AG04449 (cell line): ENCODE results near the gene HMGCL.
"Not testable (repeated sequence)": the region's sequence is repeated elsewhere in the genome, so short reads cannot be mapped to it uniquely, and the experiment has no call there.

ENCODE experiments used
- CTCF ChIA-PET: fragments of 350-600 bp; formaldehyde crosslinking; extraction: SDS; loops from one replicate; lab custom pipeline; 2021; ENCODE audit warnings: antibody characterized with exemption; lab: Yijun Ruan, JAX
- POLR2A ChIA-PET: fragments of 400-600, 350-600 bp; formaldehyde crosslinking; extraction: SDS; loops from one replicate; lab custom pipeline; 2020; ENCODE audit warnings: antibody characterized with exemption, inconsistent platforms; lab: Yijun Ruan, JAX
- DNase-seq: peaks from one replicate; pipeline ENCODE4 v3.0.0-alpha.2; 2010; ENCODE audit warnings: low read depth, low spot score
- H3K4me3 ChIP-seq: 2 replicates; pipeline ENCODE4 v1.5.1; 2011; ENCODE audit warnings: low read depth, mild to moderate bottlenecking, control low read depth, low read length
- TF ChIP-seq, protein P1 (sequence below): IDR thresholded peaks from one replicate; pipeline ENCODE4 v1.5.1; 2011; ENCODE audit warnings: mild to moderate bottlenecking, moderate library complexity, low read length, control low read depth, inconsistent platforms; ENCODE audit not compliant: insufficient read depth; ENCODE audit errors: missing control alignments

HMGCL gene

DNA sequence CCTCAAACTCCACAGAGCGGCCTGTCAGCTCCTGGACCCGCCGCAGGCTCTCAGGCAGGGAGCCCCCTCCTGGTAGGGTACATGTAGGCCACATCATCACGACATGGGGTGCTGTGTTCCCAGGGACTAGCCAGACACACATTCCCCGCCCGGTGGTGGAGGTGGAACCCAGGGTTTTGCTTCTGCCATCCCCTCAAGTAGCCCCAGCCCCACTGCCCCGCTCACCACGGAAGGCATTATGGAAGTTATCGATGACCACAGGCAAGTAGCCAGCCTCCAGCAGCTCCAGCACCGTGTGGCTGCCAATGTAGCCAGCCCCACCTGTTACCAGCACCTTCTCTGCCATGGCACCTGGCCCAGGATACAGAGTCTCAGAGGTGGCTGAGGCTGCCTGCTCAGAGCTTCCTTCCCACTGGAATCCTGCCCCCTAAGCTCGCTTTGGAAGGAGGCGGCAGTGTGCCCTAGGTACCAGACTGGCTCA lies 26.5 kb downstream of the HMGCL start:
- POLR2A ChIA-PET: interaction anchor here (1.1 to 2.7 kb wide), 3 partner anchors 19 to 248 kb away, joined by 3 to 10 read pairs (median 6); partner anchors contain the start of gene HMGCL
- DNase-seq: no peak
- TF ChIP-seq, protein P1, sequence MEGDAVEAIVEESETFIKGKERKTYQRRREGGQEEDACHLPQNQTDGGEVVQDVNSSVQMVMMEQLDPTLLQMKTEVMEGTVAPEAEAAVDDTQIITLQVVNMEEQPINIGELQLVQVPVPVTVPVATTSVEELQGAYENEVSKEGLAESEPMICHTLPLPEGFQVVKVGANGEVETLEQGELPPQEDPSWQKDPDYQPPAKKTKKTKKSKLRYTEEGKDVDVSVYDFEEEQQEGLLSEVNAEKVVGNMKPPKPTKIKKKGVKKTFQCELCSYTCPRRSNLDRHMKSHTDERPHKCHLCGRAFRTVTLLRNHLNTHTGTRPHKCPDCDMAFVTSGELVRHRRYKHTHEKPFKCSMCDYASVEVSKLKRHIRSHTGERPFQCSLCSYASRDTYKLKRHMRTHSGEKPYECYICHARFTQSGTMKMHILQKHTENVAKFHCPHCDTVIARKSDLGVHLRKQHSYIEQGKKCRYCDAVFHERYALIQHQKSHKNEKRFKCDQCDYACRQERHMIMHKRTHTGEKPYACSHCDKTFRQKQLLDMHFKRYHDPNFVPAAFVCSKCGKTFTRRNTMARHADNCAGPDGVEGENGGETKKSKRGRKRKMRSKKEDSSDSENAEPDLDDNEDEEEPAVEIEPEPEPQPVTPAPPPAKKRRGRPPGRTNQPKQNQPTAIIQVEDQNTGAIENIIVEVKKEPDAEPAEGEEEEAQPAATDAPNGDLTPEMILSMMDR: no peak
- CTCF ChIA-PET: interaction anchor here (0.8 to 1.4 kb wide), 6 partner anchors 9 to 27 kb away, joined by 3 to 6 read pairs (median 3); no protein-coding TSS in a partner anchor
- peak overlapping the region; percentile 85; the same call in 1 of the 2 replicates for H3K4me3 ChIP-seq

DNA sequence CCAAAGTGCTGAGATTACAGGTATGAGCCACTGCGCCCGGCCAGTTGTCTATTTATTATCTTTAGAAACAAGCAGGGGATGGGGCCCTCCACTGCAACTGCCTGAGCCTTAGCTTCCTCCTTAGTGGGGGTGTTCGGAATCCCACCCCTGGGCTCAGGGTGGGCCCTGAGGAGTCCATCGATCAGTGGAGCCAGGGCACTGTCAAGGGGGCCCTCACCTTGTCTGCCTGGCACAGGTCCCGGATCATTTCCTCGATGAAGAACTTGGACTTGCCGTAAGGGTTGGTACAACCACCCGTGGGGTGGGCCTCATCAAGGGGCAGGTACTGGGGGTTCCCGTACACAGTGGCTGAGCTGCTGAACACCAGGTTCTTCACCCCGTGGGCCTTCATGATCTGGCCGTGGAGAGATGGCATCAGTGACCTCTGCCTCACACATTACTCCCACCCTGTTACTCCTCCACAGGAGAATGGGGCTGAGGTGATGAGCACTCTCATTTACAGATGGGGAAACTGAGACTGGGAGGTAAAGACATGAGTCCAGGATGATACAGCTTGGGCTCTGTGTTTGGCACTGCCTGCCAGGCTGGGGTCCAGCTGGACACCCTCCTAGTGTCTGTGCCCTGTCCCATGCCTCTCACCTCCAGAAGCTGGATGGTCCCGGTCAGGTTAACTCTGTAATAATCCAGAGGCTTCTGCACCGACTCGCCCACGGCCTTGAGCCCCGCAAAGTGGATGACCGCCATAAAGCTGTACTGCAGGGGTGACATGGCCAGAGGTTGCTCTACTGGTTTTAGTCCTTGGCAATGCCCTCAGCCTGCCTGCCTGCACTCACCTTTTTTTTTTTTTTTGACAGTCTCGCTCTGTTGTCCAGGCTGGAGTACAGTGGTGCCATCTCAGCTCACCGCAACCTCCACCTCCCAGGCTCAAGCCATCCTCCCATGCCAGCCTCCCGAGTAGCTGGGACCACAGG lies 27.5 kb downstream of the HMGCL start:
- ChIA-PET POLR2A (interaction anchor here (0.6 kb wide), 1 partner anchor 752 kb away, joined by 4 read pairs; no protein-coding TSS in a partner anchor), CTCF (interaction anchor here (0.8 to 1.5 kb wide), 5 partner anchors 10 to 26 kb away, joined by 3 to 6 read pairs (median 3); no protein-coding TSS in a partner anchor)
- H3K4me3 ChIP-seq: no peak overlapping the region
- DNase-seq: no peak
- TF ChIP-seq, protein P1: no peak

DNA sequence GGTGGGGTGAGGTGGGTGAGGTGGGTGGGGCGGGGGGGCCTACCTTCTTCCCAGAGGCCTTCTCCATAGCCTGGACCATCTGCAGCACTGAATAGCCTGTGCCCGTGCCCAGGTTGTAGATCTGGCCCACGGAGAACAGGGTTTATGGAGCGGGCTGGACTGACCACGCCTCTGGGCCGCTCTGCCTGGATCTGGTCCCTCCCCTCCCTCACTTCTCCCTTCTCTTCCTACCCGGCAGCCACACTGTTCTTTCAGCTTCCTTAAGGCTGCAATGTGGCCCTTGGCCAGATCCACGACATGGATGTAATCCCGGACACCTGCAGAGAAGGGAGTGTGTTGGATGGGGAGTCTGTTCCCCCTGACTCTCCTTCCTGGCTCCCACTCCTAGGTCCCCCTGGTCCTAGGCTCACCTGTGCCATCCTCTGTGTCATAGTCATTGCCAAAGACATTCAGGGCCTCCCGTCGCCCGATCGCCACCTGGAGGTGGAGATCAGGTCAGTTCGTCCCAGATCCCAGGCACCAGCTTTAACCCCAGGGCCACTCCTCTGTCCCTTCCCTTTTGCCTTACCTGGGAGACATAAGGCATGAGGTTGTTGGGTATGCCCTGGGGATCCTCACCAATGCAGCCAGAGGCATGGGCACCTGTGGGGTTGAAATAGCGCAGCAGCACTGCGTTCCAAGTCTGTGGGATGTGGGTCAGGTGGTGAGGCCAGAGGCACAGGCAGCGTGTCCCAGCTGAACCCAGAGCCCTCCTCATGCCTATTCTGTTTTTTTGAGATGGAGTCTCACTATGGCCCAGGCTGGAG lies 28.6 kb downstream of the HMGCL start:
- ChIA-PET CTCF (interaction anchor here (1.5 kb wide), 2 partner anchors 10 to 17 kb away, joined by 4 to 6 read pairs; no protein-coding TSS in a partner anchor), POLR2A (no interaction called here)
- no peak overlapping the region for H3K4me3 ChIP-seq
- no peak for DNase-seq
- TF ChIP-seq, protein P1: no peak

DNA sequence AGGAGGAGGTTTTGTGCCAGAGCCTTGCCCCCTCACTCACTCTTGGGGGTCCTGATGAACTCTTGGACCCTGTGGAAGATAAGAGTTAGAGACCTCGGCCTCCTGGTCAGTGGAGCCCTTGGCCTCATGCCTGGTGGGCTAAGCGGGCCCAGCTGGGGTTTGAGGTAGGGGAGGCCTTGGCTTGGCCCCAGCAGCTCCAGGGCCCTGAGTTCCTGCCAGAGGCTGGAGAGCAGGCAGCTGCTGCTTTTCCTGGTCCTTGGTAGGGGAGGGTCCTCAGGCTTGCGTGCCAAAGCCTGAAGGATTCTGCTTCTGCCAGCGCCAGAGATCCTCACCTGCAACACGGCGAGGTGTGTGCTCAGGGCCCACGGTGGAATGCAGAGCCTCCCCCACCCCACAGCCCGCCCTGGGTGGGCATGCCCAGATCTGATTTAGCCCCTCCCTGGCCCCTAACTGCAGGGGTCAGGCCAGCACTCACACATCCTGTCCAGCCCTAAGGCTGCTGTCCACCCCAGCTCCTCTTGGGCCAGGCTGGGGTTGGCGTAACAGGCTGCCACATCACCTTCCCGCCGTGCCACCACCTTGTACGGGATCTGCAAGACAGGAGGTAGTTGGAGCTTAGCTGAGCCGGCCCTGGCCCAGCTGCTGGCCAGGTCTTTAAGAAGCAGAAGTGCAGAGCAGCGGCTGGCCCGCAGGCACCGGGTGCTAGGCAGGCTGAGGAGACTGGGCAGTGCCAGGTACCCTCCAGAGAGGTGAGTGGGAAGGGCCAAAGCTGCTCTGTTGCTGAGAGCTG lies 29.4 kb downstream of the HMGCL start:
- CTCF ChIA-PET: interaction anchor here (0.7 to 1.5 kb wide), 3 partner anchors 11 to 24 kb away, joined by 3 to 4 read pairs (median 3); no protein-coding TSS in a partner anchor
- TF ChIP-seq, protein P1: no peak
- POLR2A ChIA-PET: no interaction called here
- H3K4me3 ChIP-seq: no peak overlapping the region
- no peak for DNase-seq

DNA sequence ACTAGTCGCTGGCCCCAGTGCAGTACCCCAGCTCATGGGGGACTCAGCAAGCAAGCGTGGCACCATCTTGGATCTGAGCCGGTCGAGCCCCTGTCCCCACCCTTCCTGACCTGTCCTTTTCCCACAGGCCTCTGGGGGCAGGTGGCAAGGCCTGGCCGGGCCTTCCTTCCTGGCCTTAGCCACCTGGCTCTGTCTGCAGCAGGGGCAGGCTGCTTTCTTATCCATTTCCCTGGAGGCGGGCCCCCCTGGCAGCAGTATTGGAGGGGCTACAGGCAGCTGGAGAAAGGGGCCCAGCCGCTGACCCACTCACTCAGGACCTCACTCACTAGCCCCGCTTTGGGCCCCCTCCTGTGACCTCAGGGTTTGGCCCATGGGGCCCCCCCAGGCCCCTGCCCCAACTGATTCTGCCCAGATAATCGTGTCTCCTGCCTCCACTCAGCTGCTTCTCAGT lies 30.5 kb downstream of the HMGCL start:
- DNase-seq, H3K4me3 ChIP-seq, POLR2A ChIA-PET: not testable (repeated sequence)
- CTCF ChIA-PET: interaction anchor here (1.9 kb wide), 1 partner anchor 18 kb away, joined by 5 read pairs; no protein-coding TSS in a partner anchor
